GM23248 (cell line): ENCODE measurements around the gene HDAC8. TPM values are rescaled to one million over a fixed set of nuclear protein-coding genes. Genes with fewer than 3 reads are reported as not detected.

ENCODE experiments used
- DNase-seq: peaks from one replicate; pipeline ENCODE4 v3.0.0-alpha.2; 2015
- H2AFZ ChIP-seq: fragments of 200-600 bp; sonication (generic); 2 replicates; pipeline ENCODE4 v1.6.1; 2016; ENCODE audit warnings: antibody characterized with exemption
- H3F3A ChIP-seq: fragments of 200-600 bp; sonication (generic); 2 replicates; pipeline ENCODE4 v1.6.1; 2016; ENCODE audit warnings: mild to moderate bottlenecking, antibody characterized with exemption, mixed run types; ENCODE audit not compliant: insufficient read depth
- H3K27ac ChIP-seq: fragments of 200-600 bp; sonication (generic); 2 replicates; pipeline ENCODE4 v1.5.1; 2016; ENCODE audit warnings: mild to moderate bottlenecking
- H3K27me3 ChIP-seq: fragments of 200-600 bp; sonication (generic); replicated peaks from 2 replicates; pipeline ENCODE4 v1.6.1; 2016; ENCODE audit warnings: mild to moderate bottlenecking; ENCODE audit not compliant: insufficient read depth
- H3K36me3 ChIP-seq: fragments of 200-600 bp; sonication (generic); 2 replicates; pipeline ENCODE4 v1.6.1; 2016; ENCODE audit warnings: low read depth, mild to moderate bottlenecking
- H3K4me1 ChIP-seq: fragments of 200-600 bp; sonication (generic); 2 replicates; pipeline ENCODE4 v1.6.1; 2016; ENCODE audit warnings: mild to moderate bottlenecking; ENCODE audit not compliant: insufficient read depth
- H3K4me2 ChIP-seq: fragments of 200-600 bp; sonication (generic); one replicate; pipeline ENCODE4 v1.6.1; 2016; ENCODE audit warnings: mild to moderate bottlenecking; ENCODE audit not compliant: unreplicated experiment
- H3K4me3 ChIP-seq: fragments of 200-600 bp; sonication (generic); 2 replicates; pipeline ENCODE4 v1.5.1; 2016; ENCODE audit warnings: mild to moderate bottlenecking
- H3K79me2 ChIP-seq: fragments of 200-600 bp; sonication (generic); 2 replicates; pipeline ENCODE4 v1.6.1; 2016; ENCODE audit warnings: mild to moderate bottlenecking; ENCODE audit not compliant: insufficient read depth
- H3K9ac ChIP-seq: fragments of 200-600 bp; sonication (generic); 2 replicates; pipeline ENCODE4 v1.6.1; 2016; ENCODE audit warnings: mild to moderate bottlenecking
- H3K9me2 ChIP-seq: fragments of 200-600 bp; sonication (generic); 2 replicates; pipeline ENCODE4 v1.6.1; 2016; ENCODE audit warnings: mixed run types, mild to moderate bottlenecking, moderate library complexity; ENCODE audit not compliant: insufficient read depth
- H3K9me3 ChIP-seq: fragments of 200-600 bp; sonication (generic); one replicate; pipeline ENCODE4 v1.6.1; 2017; ENCODE audit warnings: low read depth
- H4K20me1 ChIP-seq: fragments of 200-600 bp; sonication (generic); 2 replicates; pipeline ENCODE4 v1.6.0; 2016; ENCODE audit not compliant: insufficient read depth
- EZH2 ChIP-seq: fragments of 200-600 bp; sonication (generic); IDR thresholded peaks from 2 replicates; pipeline ENCODE4 v1.6.1; 2018; ENCODE audit warnings: antibody characterized with exemption, mild to moderate bottlenecking; ENCODE audit not compliant: insufficient read depth, poor library complexity, severe bottlenecking
- EZH2phosphoT487 ChIP-seq: fragments of 200-600 bp; sonication (generic); IDR thresholded peaks from 2 replicates; pipeline ENCODE4 v1.6.1; 2018; ENCODE audit warnings: antibody characterized with exemption, moderate library complexity, mild to moderate bottlenecking, low read depth; ENCODE audit not compliant: insufficient read depth
- WGBS, 2 experiments: methylation state at CpG; one replicate each; pipeline ENCODE4 v1.1.6; 2015 to 2017; ENCODE audit warnings: low lambda C conversion rate in 2 of 2, low coverage in 1 of 2; ENCODE audit errors: missing lambda C conversion rate in 2 of 2; 5-methylcytosine and 5-hydroxymethylcytosine counted together
- in situ Hi-C: fragments of 300-500 bp; cut with MboI; formaldehyde crosslinking; loops from 2 replicates; pipeline ENCODE4 v1.15.0; 2020
- polyA plus RNA-seq: library from polyadenylated mRNA; unstranded; fragments of >200 nt; fragmentation: Nextera tagmentation; extraction: Ambion mirVana; gene quantifications from 2 replicates; pipeline ENCODE4 v1.2.1, GENCODE V29; 2016
- total RNA-seq: library from RNA; depleted of rRNA; stranded (reverse); fragments of >200 nt; shearing (Covaris generic); gene quantifications from 2 replicates; pipeline ENCODE4 v1.2.3, GENCODE V29; 2014

The HDAC8 gene
- total and polyA plus RNA-seq, 2 experiments from 2014 or later = 20.0 to 20.4 TPM

DNA sequence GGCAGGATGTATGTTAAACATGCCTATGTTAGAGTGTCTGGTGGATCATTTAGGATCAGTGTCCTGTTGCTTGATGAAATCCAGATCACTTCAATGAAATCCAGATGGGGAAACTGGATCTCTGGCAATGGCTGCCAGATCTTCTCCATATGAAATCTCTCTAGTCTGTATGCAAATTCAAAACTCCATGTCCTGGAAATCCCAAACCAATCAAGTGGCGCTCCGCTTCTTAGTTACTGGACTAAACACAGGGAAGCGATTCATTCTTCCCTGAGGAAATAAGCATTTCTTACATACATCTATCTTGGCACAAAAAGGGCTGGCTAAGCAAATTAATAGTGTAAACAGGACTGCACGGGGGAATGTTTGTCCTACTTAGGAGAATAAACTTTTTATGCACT, 94.9 kb downstream of the HDAC8 start:
- Histone ChIP-seq H3F3A (no peaks in the 10 kb centered on the region), H3K27ac (no peak overlapping the region), H3K4me2 (no peak overlapping the region), H2AFZ (no peak overlapping the region), H3K27me3 (no peaks in the 10 kb centered on the region), H3K9me2 (no peaks in the 10 kb centered on the region), H3K36me3 (no peaks in the 10 kb centered on the region), H3K4me1 (no peaks in the 10 kb centered on the region), H4K20me1 (no peaks in the 10 kb centered on the region), H3K9ac (no peak overlapping the region), H3K79me2 (no peaks in the 10 kb centered on the region), H3K9me3 (no peaks in the 10 kb centered on the region), H3K4me3 (no peak overlapping the region)
- in situ Hi-C loops = no loop called here
- TF ChIP-seq EZH2phosphoT487 = no peak
- WGBS, 2 experiments = 75 to 83% methylated on average over 4 of the region's 4 CpGs
- DNase-seq = no peak

DNA sequence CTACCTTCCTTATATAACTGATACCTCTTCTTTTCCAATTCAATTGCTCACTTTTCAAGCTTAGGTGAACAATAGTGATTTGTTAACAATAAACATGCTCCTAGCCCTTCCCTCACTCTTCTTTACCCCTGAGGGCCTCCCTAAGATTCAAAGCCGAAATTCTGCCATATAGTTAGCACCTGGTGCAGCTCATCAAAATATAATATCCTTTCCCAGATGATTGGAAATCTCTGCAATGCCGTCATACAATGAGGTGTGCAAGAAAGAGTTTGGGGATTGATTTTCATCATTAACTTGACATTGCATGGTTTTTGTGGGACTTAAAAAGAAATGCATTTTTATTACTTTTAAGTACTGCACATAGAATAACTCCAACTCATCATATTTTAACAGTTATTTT, 95.3 kb downstream of the HDAC8 start:
- no peaks in the 10 kb centered on the region for H3K9me3 ChIP-seq
- H2AFZ ChIP-seq = no peak overlapping the region
- TF ChIP-seq EZH2phosphoT487 (no peak), EZH2 (no peak)
- H3K4me2 ChIP-seq = no peak overlapping the region
- no peaks in the 10 kb centered on the region for H4K20me1 ChIP-seq
- no peak overlapping the region for H3K27ac ChIP-seq
- no peaks in the 10 kb centered on the region for H3K9me2 ChIP-seq
- no peaks in the 10 kb centered on the region for H3K4me1 ChIP-seq
- H3F3A ChIP-seq = no peaks in the 10 kb centered on the region
- WGBS, 2 experiments = 97 to 100% methylated on average over 2 of the region's 2 CpGs
- H3K27me3 ChIP-seq = no peaks in the 10 kb centered on the region
- H3K36me3 ChIP-seq = no peaks in the 10 kb centered on the region
- H3K79me2 ChIP-seq = no peaks in the 10 kb centered on the region
- no peak overlapping the region for H3K9ac ChIP-seq
- no peak for DNase-seq
- no peak overlapping the region for H3K4me3 ChIP-seq
- in situ Hi-C loops = no loop called here

DNA sequence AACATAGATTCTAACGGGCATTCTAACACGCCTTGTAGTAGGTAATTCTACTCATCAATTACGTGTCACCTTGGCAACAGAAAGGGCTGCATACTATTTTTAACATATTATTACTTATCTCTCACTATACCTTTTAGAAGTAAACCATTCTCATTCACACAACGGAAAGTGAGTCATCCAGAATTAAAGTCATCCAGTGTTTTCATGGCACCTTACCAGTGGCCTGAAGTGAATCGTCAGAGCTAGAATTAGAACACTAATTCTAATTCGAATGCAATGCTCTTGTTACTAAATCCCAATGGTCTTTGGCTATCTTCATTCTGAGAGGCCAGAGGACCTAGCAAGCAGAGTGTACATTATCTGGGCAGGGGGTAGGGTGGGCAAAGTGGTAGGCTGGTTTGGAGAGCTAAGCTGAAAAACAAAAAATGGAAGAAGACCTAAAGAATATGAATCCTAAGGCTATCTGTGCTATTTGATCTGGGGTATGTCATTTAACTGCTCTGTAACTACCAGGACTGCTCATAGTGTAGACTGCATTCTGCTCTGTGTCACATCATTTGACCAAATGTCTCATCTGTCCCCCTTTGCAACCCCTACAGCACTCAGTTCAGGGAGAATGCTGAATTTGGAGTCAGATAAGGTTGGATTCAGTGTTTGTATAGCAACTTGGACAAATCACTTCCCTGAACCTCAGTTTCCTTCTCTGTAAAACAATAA, 96.5 kb downstream of the HDAC8 start:
- Histone ChIP-seq H3K79me2 (no peaks in the 10 kb centered on the region), H3K36me3 (no peaks in the 10 kb centered on the region), H3F3A (no peaks in the 10 kb centered on the region), H4K20me1 (no peaks in the 10 kb centered on the region), H3K4me1 (no peaks in the 10 kb centered on the region), H3K9me3 (no peaks in the 10 kb centered on the region), H3K4me3 (no peak overlapping the region), H2AFZ (no peak overlapping the region), H3K27ac (no peak overlapping the region), H3K27me3 (no peaks in the 10 kb centered on the region), H3K9me2 (no peaks in the 10 kb centered on the region), H3K4me2 (no peak overlapping the region), H3K9ac (no peak overlapping the region)
- peak; percentile 51 for DNase-seq
- no peak for TF ChIP-seq EZH2phosphoT487
- 63 to 66% methylated on average over 6 of the region's 6 CpGs for WGBS, 2 experiments
- in situ Hi-C loops = no loop called here

DNA sequence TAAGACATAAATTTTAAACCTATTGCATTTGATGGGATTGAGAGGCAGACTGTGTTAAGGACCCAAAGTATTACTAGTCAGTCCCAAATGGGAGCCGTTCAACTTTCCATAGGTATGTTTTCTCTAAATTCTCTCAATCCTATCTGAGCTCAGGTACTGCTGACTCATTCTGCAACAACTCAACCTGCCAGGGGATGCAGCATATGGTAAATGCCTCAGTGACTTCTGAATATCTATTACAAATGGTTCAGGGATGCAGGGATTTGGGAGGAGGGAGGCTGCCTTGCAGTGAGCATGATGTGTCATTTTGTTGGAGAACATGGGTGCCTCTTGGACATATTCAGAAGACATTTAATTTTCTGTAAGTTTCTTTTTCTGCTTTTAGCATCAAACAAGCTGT, 97.3 kb downstream of the HDAC8 start:
- Histone ChIP-seq H3K4me3 (no peak overlapping the region), H3K27ac (no peak overlapping the region), H4K20me1 (no peaks in the 10 kb centered on the region), H3K9ac (no peak overlapping the region), H3K9me3 (no peaks in the 10 kb centered on the region), H3K79me2 (no peaks in the 10 kb centered on the region), H3K4me1 (no peaks in the 10 kb centered on the region), H3K9me2 (no peaks in the 10 kb centered on the region), H3F3A (no peaks in the 10 kb centered on the region), H3K27me3 (no peaks in the 10 kb centered on the region), H2AFZ (no peak overlapping the region), H3K4me2 (no peak overlapping the region), H3K36me3 (no peaks in the 10 kb centered on the region)
- WGBS, 2 experiments = 100% methylated on average over 1 of the region's 1 CpG
- in situ Hi-C loops = no loop called here
- TF ChIP-seq EZH2 = no peak
- no peak for TF ChIP-seq EZH2phosphoT487
- no peak for DNase-seq
